NCI-H2196 treated with DMSO at 0.1 percent for 48 hours (cell line): ENCODE data around the gene KRT71.

Experiments
- DNase-seq: peaks from one replicate; lab custom pipeline; 2025; ENCODE audit not compliant: unreplicated experiment; lab: John Stamatoyannopoulos, UW

KRT71 gene

DNA sequence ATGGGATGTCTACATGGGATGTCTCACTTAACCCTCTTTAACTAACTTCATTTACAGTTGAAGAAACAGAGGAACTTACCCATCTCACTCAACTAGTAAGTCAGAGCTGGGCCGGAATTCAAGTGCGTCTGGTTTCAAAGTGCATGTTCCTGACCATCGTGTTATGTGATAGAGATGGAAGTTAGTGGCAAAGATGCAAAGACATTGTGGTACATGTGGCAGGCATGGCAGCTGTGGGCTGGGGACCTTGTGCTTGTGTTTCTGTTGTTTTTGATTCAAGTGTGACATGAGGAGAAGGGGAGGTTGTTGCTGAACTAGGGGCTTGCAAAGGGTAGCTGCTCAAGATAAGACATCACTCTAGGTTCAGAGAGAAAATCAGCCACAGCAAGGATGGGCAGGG is 23.0 kb upstream of the KRT71 start:
- DNase-seq = no peak

DNA sequence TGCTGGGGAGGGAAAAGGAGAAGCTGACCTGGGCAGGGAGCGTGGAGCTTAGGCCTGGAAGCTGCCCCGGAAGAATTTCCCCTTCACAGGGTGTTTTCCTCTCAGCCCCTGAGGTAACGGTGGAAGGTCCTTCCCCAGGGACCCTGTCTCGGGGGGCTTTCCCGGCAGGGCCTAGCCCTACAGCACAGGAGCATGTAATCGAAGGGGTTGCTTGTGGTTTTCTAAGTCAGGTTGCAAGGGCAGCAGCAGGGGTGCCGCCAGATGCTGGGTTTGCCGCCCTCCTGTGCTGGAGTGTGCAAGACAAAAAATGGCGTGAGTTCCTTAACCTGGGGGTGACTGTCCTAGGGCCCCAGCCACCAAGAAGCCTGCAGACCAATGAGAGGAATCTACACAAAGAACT is 22.3 kb upstream of the KRT71 start:
- DNase-seq = no peak

DNA sequence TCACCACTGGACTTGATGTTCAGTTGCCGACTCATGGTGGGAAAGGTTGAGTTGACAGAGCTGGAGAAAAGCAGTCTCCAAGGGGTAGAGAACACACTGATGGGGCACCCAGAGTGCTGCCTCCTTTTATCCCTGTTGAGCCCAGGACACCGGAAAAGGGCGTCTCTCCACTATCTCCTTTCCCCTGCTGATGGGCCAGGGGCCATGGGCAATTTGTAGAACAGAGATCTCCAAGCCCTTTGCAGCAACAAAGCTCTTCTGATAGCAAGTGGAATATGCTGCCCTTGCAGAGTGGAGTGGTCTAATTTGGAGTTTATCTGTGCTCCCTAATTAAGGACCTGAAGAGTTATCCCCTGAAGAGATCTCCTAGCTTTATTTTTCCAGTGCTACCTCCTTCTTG is 20.8 kb upstream of the KRT71 start, which contains the start of gene KRT74:
Gene KRT74, minus strand, starts transcription at position 101 of the 400 bp plus-strand sequence. Its CDS starts 66 bp downstream, at position 35.
- no peak for DNase-seq

DNA sequence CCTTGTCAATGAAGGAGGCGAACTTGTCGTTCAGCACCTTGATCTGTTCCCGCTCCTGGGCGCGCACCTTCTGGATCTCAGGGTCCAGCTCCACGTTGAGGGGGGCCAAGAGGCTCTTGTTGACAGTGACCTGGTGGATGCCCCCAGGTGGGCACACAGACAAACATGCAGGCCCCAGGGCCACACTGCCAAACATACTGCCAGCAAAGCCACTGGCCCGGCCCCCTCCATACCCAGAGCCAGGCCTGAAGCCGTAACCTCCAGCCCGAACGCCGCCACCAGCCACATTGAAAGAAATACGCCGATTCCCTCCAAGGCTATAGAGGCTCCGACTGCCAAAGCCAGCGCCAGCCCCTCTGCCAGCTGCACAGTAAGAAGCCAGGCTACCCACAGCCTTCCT is 20.4 kb upstream of the KRT71 start:
- no peak for DNase-seq

DNA sequence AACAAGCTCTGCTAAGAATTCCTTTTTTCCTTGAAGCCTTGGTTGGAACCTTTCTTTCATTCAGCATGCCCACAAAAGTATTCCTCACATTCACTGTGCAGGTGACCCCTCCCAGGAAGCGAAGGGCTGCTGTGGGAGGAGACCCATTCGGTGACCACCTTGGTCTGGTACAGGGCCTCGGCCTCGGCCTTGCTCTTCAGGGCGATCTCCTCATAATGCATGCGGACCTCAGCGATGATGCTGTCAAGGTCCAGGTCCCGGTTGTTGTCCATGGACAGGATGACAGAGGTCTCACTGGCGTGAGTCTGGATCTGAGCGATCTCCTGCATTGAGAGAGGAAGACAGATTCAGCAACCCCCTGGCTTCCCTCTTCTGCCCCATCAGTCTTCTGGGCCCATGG is 17.6 kb upstream of the KRT71 start:
- no peak for DNase-seq

DNA sequence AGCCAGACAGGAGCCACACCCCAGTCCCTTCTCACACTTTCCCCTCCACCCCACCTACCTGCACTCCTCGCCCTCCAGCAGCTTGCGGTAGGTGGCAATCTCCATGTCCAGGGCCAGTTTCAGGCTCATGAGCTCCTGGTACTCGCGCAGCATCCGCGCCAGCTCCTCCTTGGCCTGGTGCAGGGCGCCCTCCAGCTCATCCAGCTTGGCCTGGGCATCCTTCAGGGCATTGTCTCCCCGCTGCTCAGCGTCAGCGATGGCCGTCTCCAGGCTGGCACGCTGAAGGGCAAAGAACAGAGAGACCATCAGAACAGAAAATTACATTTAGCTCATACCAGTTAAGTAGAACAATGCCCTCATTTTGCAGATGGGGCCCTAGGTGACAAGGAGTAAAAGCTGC is 15.2 kb upstream of the KRT71 start:
- DNase-seq = no peak

DNA sequence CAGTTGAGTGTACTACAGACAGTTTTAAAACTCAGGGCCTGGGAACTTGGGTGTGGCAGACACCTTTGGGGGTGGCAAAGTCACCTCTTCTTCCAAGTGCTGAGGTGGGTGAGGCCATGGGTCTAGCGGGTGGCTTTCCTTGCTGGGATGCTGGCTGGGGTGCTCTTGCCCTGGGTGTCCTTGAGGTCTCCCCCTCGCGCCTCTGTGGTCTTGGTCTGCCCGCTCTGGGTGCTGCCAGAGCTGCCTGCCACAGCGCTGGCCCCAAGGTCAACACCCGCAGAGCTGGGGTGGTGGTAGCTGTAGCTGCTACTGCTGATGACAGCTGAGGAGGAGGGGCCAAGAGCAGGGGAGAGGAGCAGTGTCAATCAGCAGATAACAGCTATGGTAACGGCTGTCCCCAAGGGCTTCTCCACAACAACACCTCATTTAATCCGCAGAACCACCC is 13.9 kb upstream of the KRT71 start:
- DNase-seq = no peak

DNA sequence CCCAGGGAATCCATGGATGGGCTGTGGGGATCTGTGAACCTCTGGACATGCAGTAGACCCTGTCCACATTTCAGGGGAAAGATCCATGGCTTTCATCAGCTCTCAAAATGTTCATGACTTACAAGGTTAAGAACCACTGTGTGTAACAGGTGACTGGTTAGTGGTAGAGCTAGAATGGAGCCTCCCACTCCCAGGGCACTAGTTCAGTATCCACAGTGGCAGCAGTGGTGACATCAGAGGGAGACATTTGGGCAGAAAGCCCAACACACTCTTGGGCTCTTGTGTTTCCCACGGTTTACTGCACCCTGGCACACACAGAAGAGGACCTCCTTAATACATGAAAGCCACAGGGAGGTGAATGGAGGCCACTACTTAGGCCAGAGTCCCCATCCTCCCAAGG is 11.6 kb upstream of the KRT71 start:
- no peak for DNase-seq

DNA sequence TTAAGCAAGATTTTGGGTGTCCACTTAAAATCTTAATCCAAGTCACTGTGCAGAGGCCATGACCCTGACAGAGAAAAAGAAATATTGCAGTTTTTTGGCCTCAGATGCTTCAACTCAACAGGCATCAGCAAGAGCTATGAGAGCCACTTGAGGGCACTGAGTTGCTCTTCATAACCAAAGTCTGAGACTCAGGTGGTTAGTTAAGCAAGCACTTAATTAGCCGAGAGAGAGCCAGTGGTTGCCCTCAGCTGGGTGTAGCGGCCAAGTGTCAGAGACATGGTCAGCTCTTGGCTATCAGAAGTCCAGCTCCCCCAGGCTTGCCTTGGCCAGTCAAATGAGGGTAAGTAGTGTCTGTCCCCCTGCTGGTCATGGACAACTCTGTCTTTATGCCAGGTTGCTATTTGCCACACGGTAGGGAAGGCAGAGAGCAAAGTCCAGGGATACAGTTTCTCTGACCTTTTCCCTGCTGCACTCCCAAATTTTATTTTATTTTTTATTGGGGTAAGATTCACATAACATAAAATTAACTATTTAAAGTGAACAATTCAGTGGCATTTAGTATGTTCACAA is 9.0 kb upstream of the KRT71 start:
- no peak for DNase-seq

DNA sequence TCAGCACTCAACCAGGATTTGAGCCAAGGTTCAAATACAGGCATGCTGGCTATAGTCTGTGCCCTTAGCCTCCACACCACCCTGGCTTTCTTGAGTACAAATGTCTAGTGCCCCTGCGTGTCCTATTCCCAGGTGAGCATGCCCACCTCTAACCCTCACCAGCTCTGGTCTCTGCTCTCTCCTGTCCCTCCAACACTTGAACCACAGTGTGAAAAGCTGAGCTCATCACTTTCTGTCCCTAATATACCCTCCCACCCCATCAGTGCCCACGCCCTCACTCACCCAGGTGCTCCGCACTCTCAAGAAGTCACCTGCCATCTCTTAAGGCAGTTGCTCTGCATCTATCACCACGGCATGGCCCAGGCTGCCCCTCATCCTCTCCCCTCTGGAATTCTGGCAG is 7.0 kb upstream of the KRT71 start:
- DNase-seq = no peak

DNA sequence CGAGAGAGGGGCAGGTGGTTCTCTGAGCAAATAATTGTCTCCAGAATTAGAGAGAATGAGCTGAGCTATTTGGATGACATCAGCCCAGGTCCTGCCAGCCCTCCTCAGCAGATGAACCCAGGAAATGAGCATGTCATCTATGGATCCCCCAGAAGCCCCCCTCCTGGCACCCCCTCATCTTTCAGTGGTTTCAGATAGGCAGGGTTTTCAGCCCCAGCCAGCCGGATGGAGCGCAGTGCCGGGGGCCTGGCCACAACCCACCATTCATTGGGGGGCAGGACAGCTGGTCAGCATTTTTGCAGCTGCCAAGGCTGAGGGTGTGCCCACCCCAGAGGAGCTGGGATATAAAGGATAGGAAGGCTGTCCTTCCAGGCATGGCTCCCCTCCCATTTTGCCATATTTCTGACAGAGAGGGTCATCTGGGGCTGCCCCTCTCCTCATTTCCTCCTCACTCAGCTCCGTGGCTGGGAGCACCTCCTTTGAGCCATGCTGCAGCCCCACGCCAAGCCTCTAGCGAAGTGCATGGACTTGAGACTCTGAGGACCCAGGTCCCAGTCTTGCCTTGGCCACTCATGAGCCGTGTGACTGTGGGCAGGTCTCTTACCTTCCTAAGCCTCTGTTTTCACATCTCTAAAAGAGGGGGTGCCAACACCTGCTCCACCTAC is 6.0 kb upstream of the KRT71 start:
- DNase-seq = no peak

DNA sequence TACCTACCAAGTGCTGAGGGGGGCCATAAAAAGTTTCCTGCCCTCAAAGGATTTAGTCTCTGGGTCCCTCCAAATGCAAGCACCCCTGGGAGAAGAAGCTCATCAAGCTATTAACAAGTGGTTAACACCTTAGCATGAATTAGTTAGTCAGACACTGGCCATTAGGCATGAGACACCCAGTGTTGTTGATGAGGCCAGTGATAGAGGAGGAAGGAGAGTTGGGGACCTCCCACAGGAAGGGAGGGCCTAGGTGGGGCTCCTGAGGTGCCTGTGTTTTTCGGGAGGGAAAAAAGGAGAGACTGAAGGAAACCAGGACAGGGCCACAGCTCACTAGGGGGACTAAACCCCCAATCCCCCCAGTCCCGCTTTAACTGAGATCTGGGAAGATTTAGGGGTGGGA is 4.5 kb upstream of the KRT71 start:
- DNase-seq = no peak

DNA sequence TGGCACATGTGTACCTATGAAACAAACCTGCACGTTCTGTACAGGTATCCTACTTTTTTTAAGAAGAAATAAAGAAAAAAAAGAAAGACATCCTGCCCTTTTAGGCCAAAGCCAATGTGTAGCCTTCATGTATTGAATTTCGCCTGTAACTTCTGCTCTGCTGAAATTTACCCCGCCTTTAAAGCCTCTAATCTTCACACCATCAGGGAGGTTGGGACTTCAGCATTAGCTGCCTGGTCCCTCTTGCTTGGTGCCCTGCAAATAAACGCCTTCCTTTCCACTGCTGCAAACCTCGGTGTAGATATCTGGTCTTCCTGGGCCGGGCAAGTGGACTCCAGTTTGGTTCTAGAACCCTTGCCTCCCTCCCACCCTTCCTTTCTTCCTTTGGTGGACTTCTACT is 2.6 kb upstream of the KRT71 start:
- no peak for DNase-seq

DNA sequence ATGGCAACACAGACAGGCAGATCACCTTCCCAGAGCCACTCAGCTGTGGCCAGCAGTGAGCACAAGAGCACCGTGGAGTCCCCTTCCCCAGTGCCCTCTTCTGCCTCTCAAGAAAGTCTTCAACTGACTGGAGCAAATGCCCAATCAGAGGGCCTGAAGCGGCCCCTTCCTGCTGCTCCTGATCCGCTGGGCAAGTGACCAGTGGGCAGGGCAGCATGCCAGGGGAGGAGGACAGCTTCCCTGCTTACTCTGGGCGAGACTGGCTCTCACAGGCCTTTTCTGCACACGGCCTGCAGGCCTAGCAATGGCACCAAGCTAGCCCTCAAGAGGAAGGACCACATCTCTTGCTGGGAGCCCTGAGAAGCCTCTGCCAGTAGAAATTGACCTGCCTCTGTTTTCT is 890 bp downstream of the KRT71 start:
- DNase-seq = no peak

DNA sequence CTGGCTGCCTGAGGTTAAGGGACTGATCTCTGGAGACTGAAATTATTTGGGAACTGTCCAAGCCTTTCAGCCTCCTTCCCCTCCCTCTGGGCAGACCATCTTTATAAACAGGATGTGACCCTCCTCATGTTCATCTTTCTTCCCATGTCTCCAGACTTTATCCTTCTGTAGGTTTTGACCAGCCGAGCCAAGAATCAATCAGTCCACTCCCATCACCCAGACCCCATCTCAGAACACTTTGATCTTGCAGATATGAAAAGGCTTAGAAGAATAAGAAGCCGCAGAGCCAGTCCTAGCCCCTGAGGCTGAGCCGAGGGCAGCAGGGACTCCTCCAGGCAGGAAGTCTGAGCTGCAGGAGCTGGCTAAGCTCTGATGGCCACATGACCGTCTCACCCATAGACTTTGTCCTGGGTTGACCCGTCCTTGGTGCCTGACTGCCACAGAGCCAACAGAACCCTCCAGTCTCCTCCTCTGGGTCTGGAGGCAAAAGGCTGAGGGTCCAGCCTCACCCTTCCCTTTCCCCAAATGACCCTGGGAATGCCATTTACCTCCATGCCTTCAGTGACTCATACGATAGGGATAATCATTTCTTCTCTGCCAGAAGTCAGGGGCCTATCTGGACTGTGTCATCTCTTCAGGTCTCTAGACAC is 1.6 kb downstream of the KRT71 start:
- DNase-seq = no peak

DNA sequence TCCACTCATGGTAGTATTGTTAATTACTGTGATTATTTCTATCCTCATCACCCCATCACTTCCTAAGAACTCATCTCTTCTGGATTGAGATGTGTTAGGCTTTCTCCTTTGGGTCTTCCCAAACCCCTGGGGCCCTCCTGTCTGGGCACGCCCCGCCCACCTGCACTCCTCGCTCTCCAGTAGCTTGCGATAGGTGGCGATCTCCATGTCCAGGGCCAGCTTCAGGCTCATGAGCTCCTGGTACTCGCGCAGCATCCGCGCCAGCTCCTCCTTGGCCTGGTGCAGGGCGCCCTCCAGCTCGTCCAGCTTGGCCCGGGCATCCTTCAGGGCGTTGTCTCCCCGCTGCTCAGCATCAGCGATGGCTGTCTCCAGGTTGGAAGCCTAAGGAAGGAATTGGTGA is 6.8 kb downstream of the KRT71 start:
- no peak for DNase-seq

DNA sequence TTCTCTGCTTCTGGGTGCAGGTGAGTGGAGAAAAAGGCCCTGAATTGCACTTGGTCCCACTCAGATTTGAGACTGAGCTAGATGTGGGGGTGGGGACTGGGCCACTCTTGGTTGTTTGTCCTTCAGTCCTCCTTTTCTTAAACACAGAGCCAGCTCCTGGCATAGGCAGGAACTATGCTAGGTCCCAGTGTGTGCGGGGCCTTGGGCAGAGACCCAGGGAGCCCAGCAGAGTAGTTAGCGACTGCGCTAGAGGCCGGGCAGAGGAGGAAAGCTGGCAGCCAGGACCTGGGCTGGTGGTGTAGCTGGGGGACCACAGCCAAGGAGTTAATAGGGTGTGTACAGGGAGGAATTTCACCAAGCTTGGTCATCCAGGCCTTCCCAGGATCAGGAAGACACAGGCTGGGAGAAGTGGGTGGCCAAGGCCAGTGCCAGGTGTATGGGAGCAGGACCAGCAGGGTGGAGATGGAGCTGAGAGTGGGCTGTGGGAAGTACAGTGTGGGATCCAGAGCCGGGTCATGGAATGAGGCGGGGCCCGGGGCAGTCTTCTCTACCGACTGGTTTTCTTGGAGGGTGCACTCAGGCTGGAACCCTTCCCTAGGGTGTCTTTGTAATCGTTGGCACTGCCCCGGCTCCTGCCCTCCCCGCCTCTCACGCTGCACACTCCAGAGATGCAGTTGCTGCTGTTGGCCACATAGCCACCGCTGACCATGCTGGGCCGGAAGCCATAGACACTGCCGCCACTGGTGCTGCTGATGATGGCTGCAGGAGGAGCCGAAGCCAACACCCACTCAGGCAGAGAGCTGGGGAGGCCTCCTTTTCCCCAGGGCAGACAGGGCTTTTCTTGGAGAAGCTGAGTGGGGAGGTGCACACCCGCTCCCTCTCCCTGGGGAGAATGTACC is 8.7 kb downstream of the KRT71 start:
- DNase-seq = no peak

DNA sequence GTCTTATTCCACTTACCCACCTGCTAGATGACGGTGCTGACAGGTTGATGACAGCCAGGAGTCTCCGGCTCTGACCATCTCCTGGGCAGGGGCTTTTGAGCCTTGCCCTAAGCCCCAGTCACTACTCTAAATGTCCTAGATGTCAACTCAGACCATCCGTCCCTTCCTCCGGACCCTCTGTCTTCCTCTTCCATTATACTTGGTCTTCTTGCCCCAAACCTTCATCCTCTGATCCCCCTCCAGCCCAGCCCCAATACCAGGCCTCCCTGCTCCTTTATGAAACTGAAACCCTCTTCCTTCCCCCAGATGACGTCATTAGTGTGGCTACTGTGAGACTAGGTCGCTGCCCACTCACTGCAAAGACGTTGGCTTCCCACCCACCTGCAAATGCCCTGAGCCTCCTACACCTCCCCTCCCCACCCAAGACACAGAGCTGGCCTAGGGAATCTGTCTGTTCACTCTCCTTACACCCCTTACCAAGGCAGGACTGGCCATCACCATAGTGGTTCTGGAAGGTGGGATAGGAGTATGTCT is 10.1 kb downstream of the KRT71 start:
- no peak for DNase-seq

DNA sequence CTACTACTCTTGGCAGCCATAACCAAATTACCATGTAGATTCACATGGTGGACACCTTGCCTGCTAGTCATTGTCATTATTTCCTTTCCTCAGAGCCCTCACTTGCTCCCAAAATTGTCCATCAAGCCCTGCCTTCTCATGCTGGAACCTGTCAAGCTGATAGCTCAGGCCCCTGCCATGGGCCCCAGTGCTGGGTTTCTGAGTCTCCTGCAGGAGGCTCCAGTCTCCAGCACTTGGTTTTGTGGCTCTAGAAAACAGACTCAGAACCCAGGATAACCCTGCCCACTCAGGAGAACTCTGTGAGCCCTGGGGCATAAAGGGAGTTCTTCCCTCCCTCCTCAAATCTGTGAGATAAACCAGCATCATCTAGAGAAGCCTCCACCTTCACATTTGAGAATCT is 10.8 kb downstream of the KRT71 start:
- no peak for DNase-seq

DNA sequence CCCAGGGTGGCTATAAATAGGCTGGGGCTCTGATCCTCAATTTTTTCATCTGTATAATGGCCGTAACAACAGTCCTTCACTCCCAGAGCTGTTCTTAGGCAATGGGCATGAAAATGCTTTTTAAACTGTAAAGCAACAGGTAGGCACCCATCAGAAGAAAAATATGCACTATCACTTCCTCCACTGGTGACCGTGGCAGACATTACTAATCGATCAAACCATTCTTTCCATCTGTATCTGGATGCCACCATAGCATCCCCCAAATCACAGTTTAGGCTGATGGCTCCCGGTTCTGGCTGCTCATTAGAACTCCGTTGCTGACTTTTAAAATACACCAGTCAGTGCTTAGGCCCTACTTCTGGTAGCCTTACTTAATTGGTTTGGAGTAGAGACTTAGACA is 11.2 kb downstream of the KRT71 start:
- DNase-seq = no peak

DNA sequence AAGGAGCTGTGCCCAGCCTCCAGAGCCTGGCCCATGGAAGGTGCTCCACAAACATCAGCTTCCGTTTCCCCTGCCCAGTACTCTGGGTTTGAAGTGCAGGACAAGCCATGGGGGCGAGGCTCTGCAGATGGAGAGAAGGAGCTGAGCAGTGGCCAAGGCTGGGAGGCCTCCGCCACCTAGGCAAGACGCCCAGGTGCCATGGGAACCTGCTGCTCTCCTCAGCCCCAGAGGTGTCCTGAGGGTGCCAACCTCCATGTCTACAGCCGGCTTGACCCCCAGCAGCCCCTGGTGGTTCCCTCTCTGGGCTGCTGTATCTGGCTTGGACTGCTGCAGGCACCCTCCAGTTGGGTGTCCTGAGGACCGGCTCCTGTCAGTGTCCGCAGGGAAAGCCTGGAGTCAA is 12.4 kb downstream of the KRT71 start:
- no peak for DNase-seq
